ENCODE measurements around the gene TTLL8. TPM values are rescaled to one million over a fixed set of nuclear protein-coding genes. Genes with fewer than 3 reads are reported as not detected.
A peak's percentile ranks its signal among the peaks of the same experiment; 100 is the strongest.

The TTLL8 gene
- polyA plus RNA-seq, 1 of the 3 experiments (the other 2 are of a cell fraction): not detected

GRCh38 chr22:50076646-50077535, 18.8 kb upstream of the TTLL8 start:
- 91% methylated on average over 19 of the region's 43 CpGs for WGBS (ENCODE audit: low lambda C conversion rate)
- H3K36me3 ChIP-seq (replicated peaks in 1 of 2; ENCODE audit: control insufficient read depth in 1 of 2, insufficient read depth in 2 of 2, low read length in 1 of 2): no peaks in the 10 kb centered on the region
- peak; percentile 38 for DNase-seq
- no peaks in the 10 kb centered on the region for H3K79me2 ChIP-seq (ENCODE audit: insufficient read depth)
- no peaks in the 10 kb centered on the region for H3K9me2 ChIP-seq
- POLR2A ChIA-PET: no interaction called here
- H3K27ac ChIP-seq (ENCODE audit: low read depth in 2 of 2, low read length in 1 of 2): no peak overlapping the region
- CTCF ChIA-PET: no interaction called here
- no peak overlapping the region for H3K9ac ChIP-seq
- H3K4me3 ChIP-seq (ENCODE audit: low read depth in 2 of 2, low read length in 1 of 2): no peak overlapping the region
- no peak overlapping the region for H3K4me2 ChIP-seq
- H3K9me3 ChIP-seq: no peaks in the 10 kb centered on the region
- H3K4me1 ChIP-seq (ENCODE audit: control insufficient read depth in 1 of 2, insufficient read depth in 2 of 2, low read depth in 1 of 2, low read length in 1 of 2): no peaks in the 10 kb centered on the region; a peak in 1 of 4 replicates
- no peaks in the 10 kb centered on the region for H3F3A ChIP-seq (replicated peaks; ENCODE audit: insufficient read depth)
- no peaks in the 10 kb centered on the region for H4K20me1 ChIP-seq (ENCODE audit: insufficient read depth)
- H2AFZ ChIP-seq (ENCODE audit: low read depth): no peak overlapping the region
- H3K27me3 ChIP-seq (ENCODE audit: insufficient read depth): no peaks in the 10 kb centered on the region; the same call in 1 of the 2 replicates
- TF ChIP-seq, protein P1, sequence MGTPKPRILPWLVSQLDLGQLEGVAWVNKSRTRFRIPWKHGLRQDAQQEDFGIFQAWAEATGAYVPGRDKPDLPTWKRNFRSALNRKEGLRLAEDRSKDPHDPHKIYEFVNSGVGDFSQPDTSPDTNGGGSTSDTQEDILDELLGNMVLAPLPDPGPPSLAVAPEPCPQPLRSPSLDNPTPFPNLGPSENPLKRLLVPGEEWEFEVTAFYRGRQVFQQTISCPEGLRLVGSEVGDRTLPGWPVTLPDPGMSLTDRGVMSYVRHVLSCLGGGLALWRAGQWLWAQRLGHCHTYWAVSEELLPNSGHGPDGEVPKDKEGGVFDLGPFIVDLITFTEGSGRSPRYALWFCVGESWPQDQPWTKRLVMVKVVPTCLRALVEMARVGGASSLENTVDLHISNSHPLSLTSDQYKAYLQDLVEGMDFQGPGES (IDR thresholded peaks at IDR 0.05; ENCODE audit: low read depth, low read length): no peak
- TF ChIP-seq RCOR1 (IDR thresholded peaks at IDR 0.05; ENCODE audit: low read length): no peak
- TF ChIP-seq EZH2phosphoT487 (IDR thresholded peaks at IDR 0.05; ENCODE audit: borderline replicate concordance, low read depth): no peak
- TF ChIP-seq NRF1 (IDR thresholded peaks at IDR 0.05; ENCODE audit: low read depth, low read length): no peak
- TF ChIP-seq, protein P2, sequence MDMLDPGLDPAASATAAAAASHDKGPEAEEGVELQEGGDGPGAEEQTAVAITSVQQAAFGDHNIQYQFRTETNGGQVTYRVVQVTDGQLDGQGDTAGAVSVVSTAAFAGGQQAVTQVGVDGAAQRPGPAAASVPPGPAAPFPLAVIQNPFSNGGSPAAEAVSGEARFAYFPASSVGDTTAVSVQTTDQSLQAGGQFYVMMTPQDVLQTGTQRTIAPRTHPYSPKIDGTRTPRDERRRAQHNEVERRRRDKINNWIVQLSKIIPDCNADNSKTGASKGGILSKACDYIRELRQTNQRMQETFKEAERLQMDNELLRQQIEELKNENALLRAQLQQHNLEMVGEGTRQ (IDR thresholded peaks at IDR 0.05; ENCODE audit: borderline replicate concordance, low read depth, low read length): no peak
- TF ChIP-seq FOSL2 (IDR thresholded peaks at IDR 0.05; ENCODE audit: borderline replicate concordance, low read depth): no peak
- no peak for TF ChIP-seq SMC3 (IDR thresholded peaks at IDR 0.05; ENCODE audit: low read depth, low read length)
- TF ChIP-seq EP300 (IDR thresholded peaks at IDR 0.05; ENCODE audit: borderline replicate concordance in 1 of 2, low read depth in 1 of 2, low read length in 1 of 2): no peak
- TF ChIP-seq POLR2AphosphoS5 (IDR thresholded peaks at IDR 0.05; ENCODE audit: low read depth, low read length): no peak

DNA sequence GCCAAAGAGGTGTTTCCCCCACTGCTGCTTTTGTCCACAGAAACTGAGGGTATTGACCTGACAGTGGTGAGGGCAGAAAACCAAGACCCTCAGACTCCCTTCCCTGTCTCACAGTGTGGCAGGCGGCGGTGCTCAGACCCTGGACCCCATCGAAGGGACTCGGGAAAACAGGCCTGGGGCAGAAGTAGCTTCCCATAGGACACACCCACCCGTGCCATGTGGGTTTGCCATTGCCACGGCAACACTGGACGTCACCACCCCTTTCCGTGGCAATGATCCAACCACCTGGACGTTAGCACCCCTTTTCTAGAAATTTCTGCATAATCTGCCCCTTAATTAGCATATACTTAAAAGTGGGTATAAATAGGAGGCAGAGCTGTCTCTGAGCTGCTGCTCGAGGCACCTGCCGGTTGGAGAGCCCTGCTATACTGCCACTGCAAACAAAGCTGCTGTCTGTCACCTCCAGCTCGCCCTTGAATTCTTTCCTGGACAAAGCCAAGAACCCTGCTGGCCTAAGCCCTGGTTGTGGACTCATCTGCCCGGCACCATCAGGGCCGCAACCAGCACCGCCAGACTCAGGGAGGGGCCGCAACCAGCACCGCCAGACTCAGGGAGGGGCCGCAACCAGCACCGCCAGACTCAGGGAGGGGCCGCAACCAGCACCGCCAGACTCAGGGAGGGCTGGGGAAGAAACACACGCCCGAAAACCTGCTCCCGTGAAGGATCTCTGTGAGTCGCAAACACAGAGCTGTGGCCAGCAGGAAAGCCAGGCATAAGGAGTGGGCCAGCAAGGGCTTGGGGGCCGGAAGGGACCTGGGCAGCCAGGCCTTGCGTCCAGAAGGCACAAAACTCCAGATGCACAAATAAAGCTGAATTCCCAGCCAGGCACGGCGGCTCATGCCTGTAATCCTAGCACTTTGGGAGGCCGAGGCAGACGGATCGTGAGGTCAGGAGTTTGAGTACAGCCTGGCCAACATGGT, 16.7 kb upstream of the TTLL8 start:
- Histone ChIP-seq H4K20me1 (ENCODE audit: insufficient read depth) (no peaks in the 10 kb centered on the region), H3K4me2 (no peak overlapping the region), H3F3A (replicated peaks; ENCODE audit: insufficient read depth) (no peaks in the 10 kb centered on the region), H3K9me3 (no peaks in the 10 kb centered on the region), H2AFZ (ENCODE audit: low read depth) (no peak overlapping the region), H3K9ac (no peak overlapping the region), H3K36me3 (replicated peaks in 1 of 2; ENCODE audit: control insufficient read depth in 1 of 2, insufficient read depth in 2 of 2, low read length in 1 of 2) (no peaks in the 10 kb centered on the region), H3K27ac (ENCODE audit: low read depth in 2 of 2, low read length in 1 of 2) (no peak overlapping the region), H3K27me3 (ENCODE audit: insufficient read depth) (no peaks in the 10 kb centered on the region; the same call in 1 of the 2 replicates), H3K79me2 (ENCODE audit: insufficient read depth) (no peaks in the 10 kb centered on the region), H3K9me2 (no peaks in the 10 kb centered on the region), H3K4me3 (ENCODE audit: low read depth in 2 of 2, low read length in 1 of 2) (no peak overlapping the region), H3K4me1 (ENCODE audit: control insufficient read depth in 1 of 2, insufficient read depth in 2 of 2, low read depth in 1 of 2, low read length in 1 of 2) (no peaks in the 10 kb centered on the region; a peak in 1 of 4 replicates)
- DNase-seq: peak; percentile 47
- 86% methylated on average over 27 of the region's 32 CpGs for WGBS (ENCODE audit: low lambda C conversion rate)
- POLR2A ChIA-PET: no interaction called here
- TF ChIP-seq FOXJ3 (CRISPR knock-in tag; IDR thresholded peaks at IDR 0.05) (no peak), TEAD4 (IDR thresholded peaks at IDR 0.05; ENCODE audit: borderline replicate concordance, insufficient read depth) (no peak), ELF1 (IDR thresholded peaks at IDR 0.05) (no peak), NFIC (IDR thresholded peaks at IDR 0.05; ENCODE audit: borderline replicate concordance) (no peak), SMC3 (IDR thresholded peaks at IDR 0.05; ENCODE audit: low read depth, low read length) (no peak), EP300 (IDR thresholded peaks at IDR 0.05; ENCODE audit: borderline replicate concordance in 1 of 2, low read depth in 1 of 2, low read length in 1 of 2) (no peak), JUND (IDR thresholded peaks at IDR 0.05) (no peak), TAF1 (IDR thresholded peaks at IDR 0.05; ENCODE audit: borderline replicate concordance, low read depth, low read length) (no peak), SIN3A (IDR thresholded peaks at IDR 0.05; ENCODE audit: borderline replicate concordance, low read depth, low read length) (no peak), MEF2A (IDR thresholded peaks at IDR 0.05; ENCODE audit: borderline replicate concordance, low read depth) (no peak)
- TF ChIP-seq, protein P2 (IDR thresholded peaks at IDR 0.05; ENCODE audit: borderline replicate concordance, low read depth, low read length): no peak
- TF ChIP-seq, protein P1 (IDR thresholded peaks at IDR 0.05; ENCODE audit: low read depth, low read length): no peak
- CTCF ChIA-PET: interaction anchor here (0.9 to 1.8 kb wide), 2 partner anchors 10 to 15 kb away, joined by 3 to 5 read pairs; no protein-coding TSS in a partner anchor
